Immature natural killer cell (primary cell): Measurements from ENCODE around the gene SLC66A3. TPM values are rescaled to one million over a fixed set of nuclear protein-coding genes. Genes with fewer than 3 reads are reported as not detected.

Experiments
- DNase-seq, 3 donors: peaks; one replicate each; pipeline ENCODE4 v3.0.0; 2022; ENCODE audit warnings: mixed read lengths in 1 of 3
- H3K27ac Mint-ChIP-seq, 6 donors: one replicate each; pipeline ENCODE4 v1.8.0; 2020; ENCODE audit warnings: mixed read lengths in 6 of 6, mild to moderate bottlenecking in 5 of 6, inconsistent platforms in 4 of 6, moderate library complexity in 3 of 6
- H3K27me3 Mint-ChIP-seq, 3 donors: one replicate each; pipeline ENCODE4 v1.8.0; 2020 to 2021; ENCODE audit warnings: low read depth in 3 of 3, mild to moderate bottlenecking in 3 of 3, mixed read lengths in 3 of 3, moderate library complexity in 3 of 3, inconsistent platforms in 1 of 3
- H3K36me3 Mint-ChIP-seq, 3 donors: one replicate each; pipeline ENCODE4 v1.8.0; 2020; ENCODE audit warnings: mixed read lengths in 3 of 3, inconsistent platforms in 2 of 3, mild to moderate bottlenecking in 2 of 3
- H3K4me1 Mint-ChIP-seq, 2 donors: one replicate each; pipeline ENCODE4 v1.8.0; 2020; ENCODE audit warnings: inconsistent platforms in 2 of 2, mild to moderate bottlenecking in 2 of 2, mixed read lengths in 2 of 2, moderate library complexity in 1 of 2
- H3K4me3 Mint-ChIP-seq, 5 donors: one replicate each; pipeline ENCODE4 v1.8.0; 2020; ENCODE audit warnings: mild to moderate bottlenecking in 5 of 5, mixed read lengths in 5 of 5, inconsistent platforms in 3 of 5, moderate library complexity in 3 of 5
- H3K9me3 Mint-ChIP-seq, 6 donors: one replicate each; pipeline ENCODE4 v1.8.0; 2020; ENCODE audit warnings: mild to moderate bottlenecking in 6 of 6, mixed read lengths in 6 of 6, inconsistent platforms in 4 of 6, moderate library complexity in 3 of 6
- polyA plus RNA-seq, 3 donors: library from polyadenylated mRNA; unstranded; fragments of 300-500 nt; fragmentation: Illumina TruSeq; gene quantifications; one replicate each; pipeline ENCODE4 v1.2.3, GENCODE V29; 2021

Gene SLC66A3
- 100 to 1,000 TPM in 1 of 3 donors, 10 to 100 TPM in 2; 78.8 to 191 (median 88.2) TPM for polyA plus RNA-seq

GRCh38 chr2:11155381-11156035 is at the start of gene SLC66A3:
TSS of gene SLC66A3 (plus strand) at chr2:11155467. CDS start at chr2:11155547, 80 bp downstream.
- Mint-ChIP-seq H3K4me3 (peak within 1 kb of the TSS; percentile 81 to 91 (median 85)), H3K9me3 (no peaks in the 10 kb centered on the region)
- no peak for DNase-seq

DNA sequence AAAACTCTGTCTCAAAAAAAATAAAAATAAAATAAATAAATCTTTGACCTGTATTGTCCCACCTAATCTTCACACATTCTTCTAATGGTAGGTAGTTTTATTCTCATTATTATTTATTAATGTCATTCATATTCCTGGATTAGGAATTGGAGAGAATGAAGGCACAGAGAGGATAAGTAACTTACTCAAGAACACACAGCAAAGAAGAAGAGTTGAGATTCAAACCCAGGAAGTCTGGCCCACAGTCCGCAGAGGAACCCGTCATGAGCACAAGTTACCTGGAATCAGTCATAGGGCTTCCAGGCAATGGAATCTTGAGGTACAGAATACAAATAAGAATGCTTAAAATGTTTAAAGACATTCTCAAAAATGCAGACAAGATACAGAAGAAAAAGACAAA is 46.3 kb upstream of the SLC66A3 start:
- H3K4me3 Mint-ChIP-seq, result no peak overlapping the region
- no peak overlapping the region for H3K27ac Mint-ChIP-seq
- no peaks in the 10 kb centered on the region for H3K9me3 Mint-ChIP-seq
- DNase-seq, result no peak
- no peaks in the 10 kb centered on the region for H3K4me1 Mint-ChIP-seq
- peaks cover 0 to 4% (median 0%) of the 10 kb centered on the region in 3 donors for H3K36me3 Mint-ChIP-seq
- H3K27me3 Mint-ChIP-seq, result peaks cover 2 to 7% (median 7%) of the 10 kb centered on the region in 3 donors

More at GRCh38 chr2:11155381-11156035, at the start of gene SLC66A3:
- peaks cover 21 to 30% of the 10 kb centered on the region in 2 donors for H3K4me1 Mint-ChIP-seq
- H3K27me3 Mint-ChIP-seq, result peaks cover 0 to 10% (median 4%) of the 10 kb centered on the region in 3 donors
- H3K27ac Mint-ChIP-seq, result peak within 1 kb of the TSS; percentile 87 to 93 (median 90)
- H3K36me3 Mint-ChIP-seq, result no peaks in the 10 kb centered on the region

GRCh38 chr2:11112870-11113428 is 42.3 kb upstream of the SLC66A3 start:
- no peaks in the 10 kb centered on the region for H3K4me1 Mint-ChIP-seq
- DNase-seq, result no peak
- H3K27ac Mint-ChIP-seq, result peak overlapping the region in 1 of 6 donors; percentile 16
- peaks cover 0 to 4% (median 0%) of the 10 kb centered on the region in 3 donors for H3K36me3 Mint-ChIP-seq
- peaks cover 2 to 8% (median 7%) of the 10 kb centered on the region in 3 donors for H3K27me3 Mint-ChIP-seq
- no peak overlapping the region for H3K4me3 Mint-ChIP-seq
- H3K9me3 Mint-ChIP-seq, result no peaks in the 10 kb centered on the region

GRCh38 chr2:11117776-11118175 is 37.5 kb upstream of the SLC66A3 start:
- Mint-ChIP-seq H3K9me3 (no peaks in the 10 kb centered on the region), H3K4me1 (no peaks in the 10 kb centered on the region), H3K27me3 (peaks cover 1 to 2% (median 2%) of the 10 kb centered on the region in 3 donors), H3K4me3 (no peak overlapping the region), H3K27ac (no peak overlapping the region), H3K36me3 (peaks cover 0 to under 1% (median 0%) of the 10 kb centered on the region in 3 donors)
- no peak for DNase-seq

- DNase-seq, result no peak
- no peaks in the 10 kb centered on the region for H3K4me1 Mint-ChIP-seq
- H3K27me3 Mint-ChIP-seq, result peaks cover 1 to 2% (median 2%) of the 10 kb centered on the region in 3 donors
- H3K9me3 Mint-ChIP-seq, result no peaks in the 10 kb centered on the region
- H3K36me3 Mint-ChIP-seq, result no peaks in the 10 kb centered on the region
- no peak overlapping the region for H3K4me3 Mint-ChIP-seq
- H3K27ac Mint-ChIP-seq, result no peak overlapping the region
Measured at GRCh38 chr2:11118761-11119160, 36.5 kb upstream of the SLC66A3 start.

DNA sequence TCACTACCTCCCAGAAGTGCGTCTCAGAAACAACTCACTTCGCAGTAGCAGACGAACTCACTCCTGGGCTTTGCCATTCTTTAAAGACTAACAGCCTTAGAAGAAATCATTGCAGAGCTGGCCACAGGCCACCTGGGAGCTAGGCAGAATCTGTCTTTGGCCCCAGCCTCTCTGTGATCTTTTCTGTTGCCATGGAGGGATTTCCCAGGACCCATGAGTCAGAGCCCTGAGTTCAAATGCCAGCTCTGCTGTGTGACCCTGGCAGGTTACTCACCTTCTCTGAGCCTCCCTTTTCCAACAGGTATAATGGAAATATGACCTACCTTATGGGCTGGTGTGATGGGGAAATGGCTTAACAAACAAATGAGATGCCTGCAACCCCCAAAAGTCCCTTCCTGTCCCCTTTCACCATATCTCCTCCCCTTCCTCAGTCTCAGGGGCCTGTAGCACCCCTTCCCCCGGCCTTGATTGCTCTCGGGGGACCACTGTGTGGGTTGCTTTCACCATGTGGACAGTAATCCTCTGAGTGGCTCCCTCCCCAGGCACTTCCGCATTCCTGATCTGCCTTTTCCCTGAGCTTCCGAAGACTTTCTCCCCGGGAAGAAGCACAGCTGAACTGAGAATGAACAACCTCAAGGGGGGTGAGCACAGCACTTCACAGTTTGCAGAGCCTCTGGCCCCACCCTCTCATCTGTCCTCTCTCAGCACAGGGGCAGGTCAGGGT is 34.0 kb upstream of the SLC66A3 start:
- H3K4me1 Mint-ChIP-seq, result no peaks in the 10 kb centered on the region
- DNase-seq, result no peak
- no peak overlapping the region for H3K27ac Mint-ChIP-seq
- H3K4me3 Mint-ChIP-seq, result no peak overlapping the region
- no peaks in the 10 kb centered on the region for H3K9me3 Mint-ChIP-seq
- peaks cover 0 to 4% (median 1%) of the 10 kb centered on the region in 3 donors for H3K27me3 Mint-ChIP-seq
- H3K36me3 Mint-ChIP-seq, result no peaks in the 10 kb centered on the region

GRCh38 chr2:11121823-11122155 is 33.5 kb upstream of the SLC66A3 start:
- Mint-ChIP-seq H3K4me1 (no peaks in the 10 kb centered on the region), H3K27me3 (peaks cover 0 to 4% (median 3%) of the 10 kb centered on the region in 3 donors), H3K36me3 (no peaks in the 10 kb centered on the region), H3K9me3 (no peaks in the 10 kb centered on the region), H3K4me3 (no peak overlapping the region), H3K27ac (no peak overlapping the region)
- no peak for DNase-seq

- Mint-ChIP-seq H3K27me3 (peaks cover 0 to 4% (median 4%) of the 10 kb centered on the region in 3 donors), H3K27ac (no peak overlapping the region)
Measured at GRCh38 chr2:11122380-11122779, 32.9 kb upstream of the SLC66A3 start.

DNA sequence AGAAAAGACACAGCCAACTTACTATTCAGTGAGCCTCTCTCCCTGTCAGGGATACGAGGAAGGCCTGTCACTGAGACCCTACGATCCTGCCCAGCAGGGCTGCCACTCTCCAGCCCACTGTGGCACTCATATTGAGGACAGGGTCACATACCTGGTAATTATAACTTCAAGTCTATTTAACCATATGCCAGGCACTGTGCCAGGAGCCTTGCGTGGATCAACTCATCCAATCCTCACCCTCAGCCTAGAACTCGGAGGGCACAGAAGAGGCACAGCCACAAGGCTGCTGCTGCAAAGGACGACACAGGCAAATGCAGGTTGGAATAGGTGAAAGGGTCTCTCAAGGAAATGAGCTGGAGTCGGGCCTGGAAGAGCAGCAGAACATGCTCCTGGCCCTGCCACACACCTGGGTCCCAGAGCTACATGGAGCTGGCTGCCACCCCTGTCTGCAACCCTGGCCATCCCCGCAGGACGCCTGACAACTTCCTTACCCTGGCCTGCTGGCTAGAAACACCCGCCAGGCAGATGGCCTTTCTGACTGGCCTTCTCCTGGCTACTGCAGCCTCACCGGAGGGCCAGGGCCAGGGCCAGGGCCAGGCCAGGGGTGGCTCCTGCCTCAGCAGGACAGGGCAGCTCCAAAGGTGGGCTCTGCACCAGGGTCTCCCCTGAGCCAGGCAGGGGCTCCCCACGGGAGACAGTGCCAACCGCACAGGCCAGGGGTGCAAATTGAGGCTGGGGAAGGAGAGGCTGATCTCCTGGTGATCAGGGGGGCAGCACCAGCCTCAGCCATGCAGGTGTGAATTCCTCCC is 32.1 kb upstream of the SLC66A3 start:
- Mint-ChIP-seq H3K4me1 (peaks cover 2 to 5% of the 10 kb centered on the region in 2 donors), H3K9me3 (no peaks in the 10 kb centered on the region), H3K36me3 (no peaks in the 10 kb centered on the region), H3K4me3 (no peak overlapping the region), H3K27me3 (peaks cover 0 to 4% (median 4%) of the 10 kb centered on the region in 3 donors), H3K27ac (no peak overlapping the region)
- no peak for DNase-seq

More at GRCh38 chr2:11122380-11122779, 32.9 kb upstream of the SLC66A3 start:
- H3K4me3 Mint-ChIP-seq, result no peak overlapping the region
- H3K36me3 Mint-ChIP-seq, result no peaks in the 10 kb centered on the region
- H3K9me3 Mint-ChIP-seq, result no peaks in the 10 kb centered on the region
- no peaks in the 10 kb centered on the region for H3K4me1 Mint-ChIP-seq
- no peak for DNase-seq

- no peak overlapping the region for H3K27ac Mint-ChIP-seq
Measured at GRCh38 chr2:11123856-11124759, 31.2 kb upstream of the SLC66A3 start.

DNA sequence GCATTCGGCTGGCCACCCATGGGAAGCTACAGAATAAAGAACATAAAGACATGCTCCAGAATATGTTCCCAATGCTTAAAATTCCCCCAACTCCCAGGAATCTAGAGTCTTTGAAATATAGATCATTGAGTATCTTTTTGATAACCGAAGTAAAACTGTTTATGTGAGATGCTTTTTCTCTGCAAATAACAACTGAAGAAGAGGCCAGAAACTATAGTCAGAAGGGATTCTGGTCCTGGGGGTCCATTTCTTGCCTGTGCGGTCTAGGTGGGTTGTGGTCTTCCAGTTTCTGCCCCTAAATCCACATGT is 30.6 kb upstream of the SLC66A3 start:
- Mint-ChIP-seq H3K4me3 (no peak overlapping the region), H3K27ac (no peak overlapping the region), H3K4me1 (peaks cover 9 to 17% of the 10 kb centered on the region in 2 donors), H3K36me3 (no peaks in the 10 kb centered on the region), H3K9me3 (no peaks in the 10 kb centered on the region), H3K27me3 (peaks cover 3 to 4% (median 4%) of the 10 kb centered on the region in 3 donors)
- DNase-seq, result no peak

More at GRCh38 chr2:11123856-11124759, 31.2 kb upstream of the SLC66A3 start:
- Mint-ChIP-seq H3K36me3 (no peaks in the 10 kb centered on the region), H3K27me3 (peaks cover 0 to 4% (median 4%) of the 10 kb centered on the region in 3 donors), H3K4me3 (no peak overlapping the region), H3K9me3 (no peaks in the 10 kb centered on the region), H3K4me1 (peaks cover 6 to 12% of the 10 kb centered on the region in 2 donors)
- peak in 1 of 3 donors; percentile 20 for DNase-seq

DNA sequence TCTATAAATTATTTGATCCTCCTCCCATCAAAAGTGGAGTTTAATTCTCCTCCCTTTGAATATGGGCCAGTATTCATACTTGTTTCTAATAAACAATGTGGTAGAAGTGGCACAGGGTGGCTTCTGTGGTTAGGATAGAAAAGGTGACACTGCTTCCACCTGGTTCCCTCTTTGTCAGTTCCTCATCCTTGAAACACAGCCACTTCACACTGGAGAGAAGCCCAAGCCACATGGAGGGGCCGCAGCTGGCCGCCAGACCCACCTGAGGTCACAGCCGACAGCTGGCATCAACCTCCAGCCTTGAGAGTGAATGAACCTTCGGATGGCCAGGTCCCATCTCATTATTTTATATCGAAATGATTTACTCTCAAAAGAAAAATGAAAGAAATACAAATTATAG is 27.5 kb upstream of the SLC66A3 start:
- no peak for DNase-seq
- peak overlapping the region in 5 of 6 donors; percentile 3 to 71 (median 18) for H3K27ac Mint-ChIP-seq
- H3K4me1 Mint-ChIP-seq, result peaks cover 25 to 32% of the 10 kb centered on the region in 2 donors
- H3K9me3 Mint-ChIP-seq, result no peaks in the 10 kb centered on the region
- no peak overlapping the region for H3K4me3 Mint-ChIP-seq
- peaks cover 5 to 8% (median 7%) of the 10 kb centered on the region in 3 donors for H3K27me3 Mint-ChIP-seq
- no peaks in the 10 kb centered on the region for H3K36me3 Mint-ChIP-seq
